ENCODE data around the gene DSE.

DSE gene

GRCh38 chr6:116492331-116493067 lies 121.8 kb downstream of the DSE start:
- TF ChIP-seq CTCF (IDR thresholded peaks at IDR 0.05; ENCODE audit: insufficient read depth, low read length, poor library complexity, severe bottlenecking) (no peak), EZH2phosphoT487 (conservative IDR thresholded peaks at IDR 0.05; ENCODE audit: low read length) (no peak)
- Histone ChIP-seq H2AFZ (ENCODE audit: low read depth, low read length, severe bottlenecking) (no peak overlapping the region), H3K27ac (ENCODE audit: low read depth, low read length) (no peak overlapping the region)

More at GRCh38 chr6:116492331-116493067, 121.8 kb downstream of the DSE start:
- Histone ChIP-seq H3K27me3 (ENCODE audit: low read length) (no peaks in the 10 kb centered on the region), H3K9me3 (ENCODE audit: insufficient read depth, low read length) (no peaks in the 10 kb centered on the region), H3K4me2 (ENCODE audit: low read depth, low read length, poor library complexity, severe bottlenecking) (no peak overlapping the region), H3K36me3 (ENCODE audit: low read length) (no peaks in the 10 kb centered on the region), H3F3A (ENCODE audit: insufficient read depth) (no peaks in the 10 kb centered on the region), H4K20me1 (ENCODE audit: low read depth, low read length) (no peaks in the 10 kb centered on the region), H3K4me3 (ENCODE audit: insufficient read depth, low read length, poor library complexity, severe bottlenecking) (no peak overlapping the region), H3K79me2 (ENCODE audit: insufficient read depth, low read length) (no peaks in the 10 kb centered on the region), H3K9ac (ENCODE audit: low read length) (no peak overlapping the region), H3K9me2 (replicated peaks; ENCODE audit: insufficient read depth, low read length) (no peaks in the 10 kb centered on the region)
